Large intestine (tissue), 3 donors: Measurements from ENCODE around the gene CAMK2N1. TPM values are rescaled to one million over a fixed set of nuclear protein-coding genes. Genes with fewer than 3 reads are reported as not detected.
"Not testable (repeated sequence)": the region's sequence is repeated elsewhere in the genome, so short reads cannot be mapped to it uniquely, and the experiment has no call there.

Experiments
- DNase-seq, 2 donors: peaks; one replicate each; pipeline versions ENCODE4 v3.0.0 to v3.0.0-alpha.2; 2013
- H3K27ac ChIP-seq: one replicate; pipeline ENCODE4 v1.5.1; 2013; ENCODE audit warnings: low read length
- H3K27me3 ChIP-seq: 2 replicates; pipeline ENCODE4 v1.6.1; 2013; ENCODE audit warnings: low read length; ENCODE audit not compliant: control insufficient read depth, insufficient read depth
- H3K36me3 ChIP-seq: 2 replicates; pipeline ENCODE4 v1.6.1; 2013; ENCODE audit warnings: low read length; ENCODE audit not compliant: control insufficient read depth, insufficient read depth
- H3K4me1 ChIP-seq: one replicate; pipeline ENCODE4 v1.6.1; 2013; ENCODE audit warnings: low read length; ENCODE audit not compliant: control insufficient read depth, insufficient read depth
- H3K4me3 ChIP-seq: one replicate; pipeline ENCODE4 v1.5.1; 2013; ENCODE audit warnings: low read length
- H3K9me3 ChIP-seq: one replicate; pipeline ENCODE4 v1.6.1; 2013; ENCODE audit warnings: mild to moderate bottlenecking, low read depth, low read length, moderate library complexity; ENCODE audit not compliant: control insufficient read depth
- WGBS: methylation state at CpG from one replicate; pipeline ENCODE4 v1.1.5; 2013; ENCODE audit warnings: low lambda C conversion rate; ENCODE audit not compliant: insufficient coverage; 5-methylcytosine and 5-hydroxymethylcytosine counted together
- polyA plus RNA-seq: library from polyadenylated mRNA; unstranded; fragments of 120-200 nt; gene quantifications from one replicate; pipeline ENCODE4 v1.2.1, GENCODE V29; 2013

Gene CAMK2N1
- polyA plus RNA-seq, 1 donor = 194 TPM

GRCh38 chr1:20519609-20520262 is 33.7 kb upstream of the CAMK2N1 start:
- H3K27ac ChIP-seq, H3K4me3 ChIP-seq, H3K36me3 ChIP-seq, H3K27me3 ChIP-seq, H3K9me3 ChIP-seq, H3K4me1 ChIP-seq, DNase-seq: not testable (repeated sequence)
- WGBS = no CpG with 5 or more reads among the region's 7 CpGs

GRCh38 chr1:20511518-20512428 is 25.8 kb upstream of the CAMK2N1 start:
- Histone ChIP-seq H3K27me3 (peaks cover 5% of the 10 kb centered on the region), H3K9me3 (no peaks in the 10 kb centered on the region)

GRCh38 chr1:20508411-20508771 is 22.4 kb upstream of the CAMK2N1 start:
- 0% methylated on average over 1 of the region's 5 CpGs for WGBS
- H3K27me3 ChIP-seq = peaks cover 5% of the 10 kb centered on the region
- H3K9me3 ChIP-seq = no peaks in the 10 kb centered on the region
- DNase-seq = no peak
- peak overlapping the region; percentile 84 for H3K4me3 ChIP-seq
- H3K36me3 ChIP-seq = peaks cover 10% of the 10 kb centered on the region
- peaks cover 9% of the 10 kb centered on the region for H3K4me1 ChIP-seq
- no peak overlapping the region for H3K27ac ChIP-seq

More at GRCh38 chr1:20511518-20512428, 25.8 kb upstream of the CAMK2N1 start:
- Histone ChIP-seq H3K27ac (no peak overlapping the region), H3K36me3 (no peaks in the 10 kb centered on the region), H3K4me3 (no peak overlapping the region), H3K4me1 (peaks cover 8% of the 10 kb centered on the region)
- no peak for DNase-seq
- WGBS = no CpG with 5 or more reads among the region's 6 CpGs

DNA sequence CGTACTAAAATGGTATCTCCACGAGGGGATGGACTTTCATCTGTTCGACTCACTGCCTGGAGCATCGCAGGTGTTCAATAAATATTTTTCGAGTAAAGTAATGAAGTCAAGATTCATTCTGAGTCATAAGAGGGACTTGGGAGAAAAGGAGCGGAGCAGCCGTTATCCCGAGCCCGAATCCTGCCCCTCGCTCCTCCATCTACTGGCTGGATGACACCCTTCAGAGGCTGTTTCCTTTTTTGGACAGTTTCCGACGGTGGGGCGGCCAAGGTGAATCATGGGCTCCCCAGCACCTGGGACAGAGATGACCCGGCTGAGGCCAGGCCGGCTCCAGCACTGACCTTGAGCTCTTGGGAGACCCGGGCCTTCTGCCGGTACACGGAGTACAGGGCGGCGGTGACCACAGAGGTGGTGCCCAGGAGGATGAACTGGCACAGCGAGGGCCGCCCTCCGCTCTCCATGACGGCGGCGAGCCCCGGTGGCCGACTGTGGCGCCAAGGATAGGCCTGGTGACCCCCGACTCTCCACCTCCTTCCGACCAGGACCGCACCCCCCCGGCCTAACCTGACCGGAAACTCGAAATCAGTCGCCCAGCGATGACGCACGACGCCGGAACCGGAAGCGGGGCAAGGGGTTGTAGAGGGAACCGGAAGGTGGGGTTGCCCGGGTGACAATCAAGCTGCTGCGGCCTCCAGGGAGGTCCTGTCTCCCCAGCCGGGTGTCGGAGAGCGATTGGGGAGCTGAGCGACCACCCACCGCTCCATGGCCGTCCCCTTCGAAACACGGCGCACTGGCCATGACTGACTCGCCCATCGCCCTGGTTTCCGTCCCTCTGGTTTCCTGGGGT is 21.8 kb upstream of the CAMK2N1 start, which contains the start of gene MUL1:
MUL1 (minus strand) TSS at position 588 of the 847 bp plus-strand sequence; CDS start at position 461, 127 bp downstream.
- no CpG with 5 or more reads among the region's 58 CpGs for WGBS
- peaks cover 9% of the 10 kb centered on the region for H3K4me1 ChIP-seq
- H3K27ac ChIP-seq = peak within 1 kb of the TSS; percentile 26
- H3K36me3 ChIP-seq = peaks cover 10% of the 10 kb centered on the region
- H3K9me3 ChIP-seq = no peaks in the 10 kb centered on the region
- DNase-seq = peak; percentile 92 to 94
- H3K27me3 ChIP-seq = peaks cover 5% of the 10 kb centered on the region
- H3K4me3 ChIP-seq = peak within 1 kb of the TSS; percentile 84

DNA sequence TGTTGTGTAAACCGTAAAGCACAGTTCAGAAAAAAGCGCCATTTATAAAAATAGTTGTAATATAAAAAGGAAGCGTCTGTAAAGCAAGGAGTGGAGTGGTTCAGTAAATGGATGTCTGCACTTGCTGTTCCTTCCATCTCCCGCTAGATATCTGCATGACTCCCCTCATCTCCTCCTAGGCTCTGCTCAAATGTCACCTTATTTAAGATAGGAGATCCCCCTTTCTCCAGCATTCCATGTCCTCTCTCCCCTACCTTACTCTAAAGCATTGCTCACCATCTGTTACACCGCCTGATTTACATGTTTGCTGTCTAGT is 21.2 kb upstream of the CAMK2N1 start:
- peaks cover 9% of the 10 kb centered on the region for H3K4me1 ChIP-seq
- no peak for DNase-seq

DNA sequence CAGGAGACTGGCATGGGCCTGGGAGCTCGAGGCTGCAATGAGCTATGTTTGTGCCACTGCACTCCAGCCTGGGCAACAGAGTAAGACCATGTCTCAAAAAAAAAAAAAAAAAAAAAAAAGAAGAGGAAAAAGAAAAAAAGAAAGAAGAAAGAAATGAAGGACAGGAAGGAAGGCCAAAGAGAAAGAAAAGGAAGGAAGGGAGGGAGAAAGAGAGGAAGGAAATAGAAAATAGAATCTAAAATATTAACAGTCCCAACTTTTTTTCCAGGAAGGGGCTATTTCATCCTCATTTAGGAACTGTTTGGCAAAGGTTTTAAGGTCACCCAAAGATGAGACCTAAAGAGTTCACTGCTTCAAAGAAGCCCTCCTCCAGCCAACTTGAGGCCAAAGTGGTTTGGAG is 19.5 kb upstream of the CAMK2N1 start:
- Histone ChIP-seq H3K9me3 (no peaks in the 10 kb centered on the region), H3K4me3 (no peak overlapping the region), H3K4me1 (peaks cover 9% of the 10 kb centered on the region), H3K27ac (no peak overlapping the region), H3K27me3 (no peaks in the 10 kb centered on the region), H3K36me3 (peaks cover 27% of the 10 kb centered on the region)
- no CpG with 5 or more reads among the region's 1 CpG for WGBS
- no peak for DNase-seq

More for the DNA sequence above, 21.2 kb upstream of the CAMK2N1 start:
- Histone ChIP-seq H3K9me3 (no peaks in the 10 kb centered on the region), H3K27me3 (peaks cover 5% of the 10 kb centered on the region), H3K36me3 (peaks cover 10% of the 10 kb centered on the region), H3K27ac (peak overlapping the region; percentile 26), H3K4me3 (peak overlapping the region; percentile 84)
- WGBS = 60% methylated on average over 1 of the region's 5 CpGs

GRCh38 chr1:20500716-20501115 is 14.7 kb upstream of the CAMK2N1 start:
- Histone ChIP-seq H3K36me3 (peaks cover 48% of the 10 kb centered on the region), H3K27me3 (no peaks in the 10 kb centered on the region), H3K4me1 (no peaks in the 10 kb centered on the region), H3K9me3 (no peaks in the 10 kb centered on the region), H3K27ac (no peak overlapping the region), H3K4me3 (no peak overlapping the region)
- no peak for DNase-seq
- WGBS = no CpG with 5 or more reads among the region's 17 CpGs

DNA sequence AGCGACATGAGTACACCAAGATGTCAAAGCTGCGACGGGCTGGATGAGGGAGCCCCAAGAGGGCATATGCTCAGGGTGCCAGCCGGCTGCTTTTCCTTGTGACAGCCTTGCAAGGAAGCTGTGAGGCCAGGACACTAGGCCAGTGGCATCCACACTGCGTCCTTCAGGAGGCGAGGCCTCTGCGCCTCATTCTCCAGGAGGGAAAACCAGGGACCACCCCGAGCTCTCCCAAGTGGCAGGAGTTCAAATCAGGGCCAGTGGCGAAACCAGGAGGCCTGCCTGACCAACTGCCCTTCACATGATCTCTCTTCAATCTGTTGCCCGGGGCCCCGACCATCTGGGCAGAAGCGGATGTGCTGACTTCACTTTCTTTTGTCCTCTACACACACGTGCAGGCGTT is 13.7 kb upstream of the CAMK2N1 start:
- Histone ChIP-seq H3K4me3 (no peak overlapping the region), H3K4me1 (no peaks in the 10 kb centered on the region), H3K27ac (no peak overlapping the region), H3K36me3 (peaks cover 42% of the 10 kb centered on the region), H3K27me3 (no peaks in the 10 kb centered on the region), H3K9me3 (no peaks in the 10 kb centered on the region)
- no peak for DNase-seq
- no CpG with 5 or more reads among the region's 14 CpGs for WGBS

GRCh38 chr1:20499105-20499504 is 13.1 kb upstream of the CAMK2N1 start:
- DNase-seq = no peak
- peaks cover 3% of the 10 kb centered on the region for H3K4me1 ChIP-seq
- no peak overlapping the region for H3K27ac ChIP-seq
- H3K36me3 ChIP-seq = peaks cover 38% of the 10 kb centered on the region
- H3K9me3 ChIP-seq = no peaks in the 10 kb centered on the region
- H3K4me3 ChIP-seq = no peak overlapping the region
- H3K27me3 ChIP-seq = no peaks in the 10 kb centered on the region
- WGBS = no CpG with 5 or more reads among the region's 5 CpGs

GRCh38 chr1:20498116-20498515 is 12.1 kb upstream of the CAMK2N1 start:
- Histone ChIP-seq H3K4me1 (peaks cover 5% of the 10 kb centered on the region), H3K27ac (no peak overlapping the region), H3K27me3 (no peaks in the 10 kb centered on the region), H3K36me3 (peaks cover 38% of the 10 kb centered on the region), H3K9me3 (no peaks in the 10 kb centered on the region), H3K4me3 (no peak overlapping the region)
- no peak for DNase-seq
- WGBS = no CpG with 5 or more reads among the region's 7 CpGs
